T-helper 22 cell (primary cell): Measurements from ENCODE around the gene MAPK12.

Experiments used
- DNase-seq: peaks from one replicate; pipeline ENCODE4 v3.0.0-alpha.2; 2020; ENCODE audit warnings: low read depth

Gene MAPK12

GRCh38 chr22:50261615-50262459, at the start of gene MAPK12:
MAPK12 (minus strand) TSS chr22:50261683; CDS start chr22:50261509, 174 bp downstream.
- DNase-seq: no peak

- no peak for DNase-seq
Observed at GRCh38 chr22:50310949-50311444, 49.5 kb upstream of the MAPK12 start.

GRCh38 chr22:50310031-50310722, 48.7 kb upstream of the MAPK12 start:
- no peak for DNase-seq

DNA sequence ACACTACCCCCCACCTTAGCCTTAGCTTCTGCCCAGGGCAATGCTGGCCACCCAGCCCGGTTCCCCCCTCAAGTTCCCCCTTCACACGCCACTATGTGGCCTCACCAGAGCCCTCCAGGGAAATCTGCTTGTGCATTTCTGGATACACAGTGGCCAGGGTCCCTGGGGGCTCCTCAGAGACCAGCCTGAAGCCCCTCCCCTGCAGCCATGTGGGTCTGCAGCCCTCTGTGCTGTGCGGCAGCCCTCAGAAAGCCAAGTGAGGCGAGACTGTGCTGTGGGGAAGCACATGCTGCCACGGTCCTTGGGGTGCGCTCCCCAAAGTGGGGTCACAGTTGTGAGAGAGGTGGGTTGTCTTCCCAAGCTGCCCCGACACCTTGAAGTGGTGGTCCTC, 48.1 kb upstream of the MAPK12 start:
- no peak for DNase-seq

DNA sequence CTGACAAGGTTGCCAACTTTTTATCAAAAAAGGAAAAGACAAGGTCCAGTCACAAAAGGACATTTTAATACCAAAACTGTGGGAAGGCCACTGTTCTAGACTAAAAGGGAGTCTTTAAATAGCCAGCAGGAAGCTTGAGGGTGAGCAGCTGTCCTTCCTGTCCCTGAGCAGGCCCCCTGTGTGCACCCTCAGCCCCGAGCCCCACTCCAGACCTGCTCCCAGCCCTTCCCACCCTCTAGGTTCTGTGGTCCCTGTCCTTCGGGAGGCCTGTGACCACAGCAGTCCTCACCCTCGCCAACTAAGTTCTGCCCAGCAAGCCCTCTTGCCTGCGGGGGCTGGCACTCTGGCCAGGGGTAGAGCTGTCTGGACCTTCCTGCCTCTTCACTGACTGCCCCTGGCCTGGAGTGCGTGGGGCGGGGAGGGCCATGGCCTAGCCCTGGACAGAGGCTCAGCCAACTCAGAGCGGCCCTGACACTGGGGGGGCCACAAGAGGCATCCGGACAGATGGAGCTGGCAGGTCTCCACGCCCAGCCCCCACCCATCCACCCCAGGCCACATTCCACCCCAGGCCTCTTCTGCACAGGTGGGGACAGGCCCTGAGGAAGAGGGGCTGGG, 47.6 kb upstream of the MAPK12 start:
- DNase-seq: no peak

DNA sequence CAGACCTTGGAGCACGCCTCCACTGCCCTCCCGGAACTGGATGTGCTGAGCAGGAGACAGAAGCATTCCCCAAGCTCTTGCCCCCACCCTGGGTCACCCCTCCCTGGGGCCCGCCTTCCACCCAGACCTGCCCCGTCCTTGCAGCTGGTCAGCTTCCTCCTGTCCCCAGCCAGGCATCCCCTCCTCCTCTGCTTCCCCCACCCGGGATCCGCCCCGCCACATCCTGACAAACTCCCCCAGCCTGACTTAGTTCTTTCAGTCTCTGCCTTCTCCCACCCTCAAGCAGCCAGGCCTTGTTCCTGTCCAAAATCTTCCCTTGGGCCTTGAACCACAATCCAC, 47.1 kb upstream of the MAPK12 start:
- no peak for DNase-seq

DNA sequence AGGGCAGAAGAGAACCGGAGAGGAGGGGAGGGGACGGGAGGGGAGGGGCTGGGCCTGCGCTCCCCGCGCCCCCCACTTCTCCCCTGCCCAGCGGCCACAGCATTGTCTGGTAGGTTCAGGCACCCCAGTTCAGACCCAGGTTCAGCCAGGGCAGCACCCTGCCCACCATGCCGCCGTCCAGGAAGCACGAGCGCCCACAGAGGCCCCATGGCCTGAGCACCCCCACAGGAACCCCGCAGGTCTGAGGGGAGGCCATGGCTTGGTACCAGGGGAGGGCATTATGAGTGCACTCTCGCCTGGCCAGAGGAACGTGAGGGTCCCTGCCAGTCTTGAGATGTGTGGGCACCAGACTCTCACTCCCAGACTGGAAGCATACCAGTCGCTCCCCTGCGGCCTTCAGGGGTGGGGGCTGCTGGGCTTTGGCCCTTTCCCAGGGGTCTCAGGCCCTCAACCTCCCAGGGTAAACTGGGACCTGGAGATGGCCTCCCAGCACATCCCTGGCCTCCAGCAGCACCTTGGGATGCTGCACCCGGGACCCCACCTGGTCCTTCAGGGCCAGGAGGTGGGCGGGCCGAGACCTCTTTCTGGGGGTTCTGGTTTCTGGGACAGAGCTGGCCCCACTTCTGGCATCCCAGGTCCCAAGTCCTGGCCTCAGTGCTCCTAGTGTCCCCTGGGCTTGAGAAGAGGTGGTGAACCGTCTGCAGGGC, 46.6 kb upstream of the MAPK12 start:
- DNase-seq: no peak

- no peak for DNase-seq
Observed at GRCh38 chr22:50306753-50307749, 45.6 kb upstream of the MAPK12 start, which contains the start of gene PLXNB2. PLXNB2 (minus strand) TSS chr22:50307646; CDS start chr22:50290584, 17,062 bp downstream.

- no peak for DNase-seq
Observed at GRCh38 chr22:50305923-50306566, 44.6 kb upstream of the MAPK12 start.

DNA sequence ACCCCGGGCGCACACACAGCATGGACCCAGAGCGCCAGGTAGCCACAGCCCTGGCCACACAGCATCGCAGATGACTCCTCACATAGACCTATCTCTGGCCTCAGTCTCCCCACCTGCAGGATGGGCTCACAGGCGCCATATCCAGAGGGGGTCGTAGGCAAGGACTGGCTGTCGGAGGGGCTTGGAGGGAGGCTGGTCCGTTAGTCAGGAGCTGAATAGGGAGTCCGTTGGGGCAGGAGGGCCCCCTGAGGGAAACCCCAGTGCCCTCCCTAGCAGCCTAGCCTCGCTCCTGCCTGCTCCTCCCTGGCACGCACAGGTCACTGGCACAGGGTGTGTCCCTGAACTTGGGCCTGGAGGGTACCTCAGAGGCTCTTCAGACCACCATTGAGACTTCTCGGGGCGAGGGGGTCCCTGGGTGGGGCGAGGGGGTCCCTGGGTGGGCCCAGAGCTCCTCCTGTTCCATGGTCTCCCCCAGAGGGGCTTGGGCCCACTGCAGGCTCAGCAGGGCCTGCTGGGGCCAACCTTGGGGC, 44.0 kb upstream of the MAPK12 start:
- DNase-seq: no peak

DNA sequence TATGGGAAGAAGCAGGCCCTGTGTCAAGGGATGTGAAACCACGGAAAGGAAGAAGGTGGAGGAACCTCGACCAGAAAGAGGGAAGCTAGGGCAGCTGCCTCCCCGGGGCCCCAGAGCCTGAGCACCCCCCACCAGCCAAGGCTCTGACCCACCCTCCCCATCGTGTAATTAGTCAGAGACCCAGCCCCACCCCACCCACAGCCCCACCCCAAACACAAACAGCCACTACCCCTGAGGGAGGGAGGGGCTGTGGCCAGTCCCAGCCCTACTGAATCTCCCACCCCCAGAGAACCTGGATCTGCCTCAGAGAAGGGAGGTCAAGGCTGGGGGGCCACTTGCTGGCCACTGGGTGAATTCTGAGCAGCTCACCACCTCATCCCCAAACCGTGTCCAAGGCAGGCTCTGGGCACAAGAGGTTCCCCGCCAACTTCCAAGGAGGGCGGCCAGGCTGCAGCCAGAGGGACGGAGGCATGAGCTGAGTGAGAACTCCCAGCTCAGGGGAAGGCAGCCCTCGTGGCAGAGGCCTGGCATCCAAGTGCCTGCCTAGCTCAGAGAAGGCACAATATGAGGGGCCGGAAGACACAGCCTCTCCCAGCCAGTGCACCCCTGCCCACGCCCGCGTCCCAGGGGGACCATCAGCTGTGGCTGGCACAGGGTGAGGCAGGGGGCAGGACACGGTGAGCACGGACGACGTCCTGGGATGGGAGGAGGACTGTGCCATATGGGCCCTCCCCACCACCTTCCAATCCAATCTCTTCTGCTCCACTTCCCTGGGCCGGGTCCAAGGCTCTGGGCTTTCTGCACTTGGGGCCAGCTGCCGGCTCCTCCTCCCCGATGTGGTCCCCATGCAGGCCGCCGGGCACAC, 43.3 kb upstream of the MAPK12 start:
- no peak for DNase-seq

DNA sequence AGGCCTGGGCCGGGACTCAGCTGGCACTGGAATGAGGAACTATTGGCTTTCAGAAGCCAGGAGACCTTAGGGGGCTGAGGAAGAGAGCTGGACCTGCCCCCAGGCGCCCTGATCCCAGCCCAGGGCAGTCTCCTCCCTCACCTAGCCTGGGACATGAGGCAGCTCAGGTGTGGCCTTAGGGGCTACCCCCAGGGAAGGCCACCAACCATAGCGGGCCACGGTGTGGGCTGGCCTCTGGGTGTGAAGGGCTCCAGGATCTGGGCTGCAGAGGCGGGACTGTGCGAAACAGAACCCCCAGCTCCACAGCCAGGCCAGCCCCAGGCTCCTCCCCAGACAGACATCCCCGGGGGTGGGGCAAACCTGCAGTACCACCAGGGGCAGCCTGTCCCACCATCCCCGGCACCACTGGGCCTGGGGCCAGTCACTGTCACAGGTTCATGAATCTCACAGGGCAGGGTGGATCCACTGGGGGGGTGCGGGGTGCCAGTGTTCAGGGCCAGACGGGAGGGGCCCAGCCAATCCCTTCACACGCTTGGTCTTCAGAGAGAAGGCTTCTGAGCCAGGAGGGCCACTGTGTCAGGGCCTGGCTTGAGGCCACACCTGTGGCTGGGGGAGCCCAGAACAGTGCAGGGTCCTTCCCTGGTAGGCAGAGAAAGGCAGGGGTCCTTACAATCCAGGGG, 42.5 kb upstream of the MAPK12 start:
- no peak for DNase-seq

DNA sequence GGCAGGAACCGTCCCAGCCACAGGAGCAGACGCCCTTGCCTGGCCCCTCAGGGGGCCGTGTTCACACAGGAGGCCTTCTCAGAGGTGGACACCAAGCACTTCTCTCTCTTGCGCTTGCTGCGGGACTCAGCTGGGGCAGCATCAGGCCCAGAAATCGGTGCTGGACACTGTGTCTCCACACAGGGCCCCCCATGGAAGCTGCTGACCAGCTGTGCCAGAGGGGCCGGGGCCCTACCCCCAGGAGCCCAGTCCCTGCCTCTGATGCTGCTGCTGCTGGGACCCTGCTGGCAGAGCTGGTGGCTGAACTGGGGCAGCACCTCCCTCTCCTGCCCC, 42.0 kb upstream of the MAPK12 start:
- DNase-seq: no peak

DNA sequence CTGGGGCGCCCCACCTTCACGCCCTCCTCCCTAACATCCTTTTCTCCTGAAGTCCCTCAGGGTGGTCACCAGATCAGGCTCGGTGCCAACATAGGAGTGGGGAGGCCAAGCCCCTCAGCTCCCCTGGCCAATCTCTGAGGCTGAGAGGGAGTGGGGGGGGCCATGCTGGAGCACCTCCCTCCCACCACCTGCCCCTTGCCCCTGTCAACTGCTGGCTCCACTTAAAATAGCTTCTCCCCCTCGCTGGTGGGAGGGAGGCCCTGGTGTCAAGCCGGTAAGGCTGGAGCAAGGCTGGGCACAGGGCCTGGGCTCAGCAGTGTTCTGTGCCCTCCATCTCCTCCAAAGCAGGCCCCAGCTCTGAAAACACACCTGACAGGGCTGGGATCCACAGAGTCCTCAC, 41.1 kb upstream of the MAPK12 start:
- no peak for DNase-seq

- DNase-seq: no peak
Observed at GRCh38 chr22:50302041-50302541, 40.6 kb upstream of the MAPK12 start.

GRCh38 chr22:50301581-50301991, 40.1 kb upstream of the MAPK12 start:
- DNase-seq: no peak

- DNase-seq: no peak
Observed at GRCh38 chr22:50300620-50301257, 39.3 kb upstream of the MAPK12 start.
